K562 (cell line): ENCODE results near the gene RHBDL3. TPM values are rescaled to one million over a fixed set of nuclear protein-coding genes. Genes with fewer than 3 reads are reported as not detected.

ENCODE experiments used
- ATAC-seq: fragments of 200-7000 bp; cut with Tn5 transposase; 3 replicates; pipeline ENCODE4 v1.9.1; 2020; ENCODE audit warnings: moderate library complexity
- BruUV-seq: library from RNA; stranded (reverse); fragments of 400-500 nt; replicated peaks from 2 replicates; lab custom pipeline; 2021; lab: Mats Ljungman, UMichigan
- CTCF ChIA-PET: fragments of 300-600 bp; formaldehyde crosslinking; extraction: SDS; loops from one replicate; lab custom pipeline; 2021; ENCODE audit warnings: low intra/inter-chr PET ratio; lab: Yijun Ruan, JAX
- POLR2A ChIA-PET: fragments of 300-600, 350-650 bp; sonication (Branson Sonifier 250); formaldehyde crosslinking; extraction: SDS; loops from one replicate; lab custom pipeline; 2021; ENCODE audit warnings: antibody characterized with exemption, inconsistent platforms; lab: Yijun Ruan, JAX
- DNase-seq, 4 experiments: peaks; one replicate each; pipeline versions ENCODE4 v3.0.0 to v3.0.0-alpha.2; 2011 to 2018; ENCODE audit warnings: low spot score in 3 of 4, mixed read lengths in 3 of 4; ENCODE audit errors: extremely low read depth in 1 of 4
- FAIRE-seq: peaks from 2 replicates; lab custom pipeline; 2011; peaks lifted over from hg19 to GRCh38; lab: Jason Lieb, UNC
- H2AFZ ChIP-seq: 2 replicates; pipeline ENCODE4 v1.6.0; 2011; ENCODE audit warnings: low read depth, low read length, control low read depth, inconsistent platforms
- H3K27ac ChIP-seq: fragments of 200-600 bp; 3 replicates; pipeline ENCODE4 v1.8.0; 2011; ENCODE audit warnings: low read depth, mild to moderate bottlenecking, control low read depth, inconsistent platforms, low read length, moderate library complexity, mixed read lengths; ENCODE audit errors: extremely low read depth
- H3K27me3 ChIP-seq, 2 experiments: fragments of 300-600 bp in 1 of 2; 2 replicates in 1 of 2; 3 replicates in 1 of 2; pipeline versions ENCODE4 v1.6.0 to v1.8.0; 2011; ENCODE audit warnings: inconsistent platforms in 2 of 2, low read length in 2 of 2, mild to moderate bottlenecking in 1 of 2, mixed read lengths in 1 of 2, moderate library complexity in 1 of 2; ENCODE audit not compliant: control insufficient read depth in 2 of 2, insufficient read depth in 2 of 2
- H3K36me3 ChIP-seq: fragments of 300-600 bp; 3 replicates; pipeline ENCODE4 v1.8.0; 2011; ENCODE audit warnings: mild to moderate bottlenecking, low read length, inconsistent platforms; ENCODE audit not compliant: control insufficient read depth, insufficient read depth
- H3K4me1 ChIP-seq, 2 experiments: fragments of 200-600 bp in 1 of 2; replicated peaks in 1 of 2; 2 replicates in 1 of 2; 3 replicates in 1 of 2; pipeline versions ENCODE4 v1.5.1 to v1.8.0; 2011; ENCODE audit warnings: inconsistent platforms in 2 of 2, low read length in 2 of 2, mild to moderate bottlenecking in 1 of 2, mixed read lengths in 1 of 2, moderate library complexity in 1 of 2; ENCODE audit not compliant: control insufficient read depth in 2 of 2, insufficient read depth in 2 of 2
- H3K4me2 ChIP-seq: 2 replicates; pipeline ENCODE4 v1.6.1; 2011; ENCODE audit warnings: low read length, control low read depth, inconsistent platforms, mixed read lengths; ENCODE audit not compliant: insufficient read depth
- H3K4me3 ChIP-seq: fragments of 200-600 bp; sonication (generic), shearing (Covaris generic); 2 replicates; pipeline ENCODE4 v1.5.1; 2016; ENCODE audit warnings: control low read depth, inconsistent platforms
- H3K79me2 ChIP-seq: fragments of 200-600 bp; 3 replicates; pipeline ENCODE4 v1.8.0; 2011; ENCODE audit warnings: low read length, inconsistent platforms; ENCODE audit not compliant: control insufficient read depth, insufficient read depth
- H3K9ac ChIP-seq, 2 experiments: 2 replicates each; pipeline versions ENCODE4 v1.6.0 to v1.6.1; 2011; ENCODE audit warnings: low read depth in 2 of 2, low read length in 2 of 2, control low read depth in 1 of 2, inconsistent platforms in 1 of 2, mild to moderate bottlenecking in 1 of 2, mixed read lengths in 1 of 2; ENCODE audit not compliant: insufficient read depth in 1 of 2
- H3K9me1 ChIP-seq: one replicate; pipeline ENCODE4 v1.6.0; 2011; ENCODE audit warnings: inconsistent platforms, mild to moderate bottlenecking, low read length, moderate library complexity; ENCODE audit not compliant: control insufficient read depth, insufficient read depth
- H3K9me3 ChIP-seq: replicated peaks from 2 replicates; pipeline ENCODE4 v1.5.1; 2011; ENCODE audit warnings: low read depth, low read length, inconsistent platforms; ENCODE audit not compliant: control insufficient read depth, insufficient read depth
- H4K20me1 ChIP-seq: replicated peaks from 2 replicates; pipeline ENCODE4 v1.6.1; 2011; ENCODE audit warnings: low read length, inconsistent platforms, mixed read lengths; ENCODE audit not compliant: control insufficient read depth, insufficient read depth
- EZH2 ChIP-seq: IDR thresholded peaks from 2 replicates; pipeline ENCODE4 v1.6.1; 2012; ENCODE audit warnings: low read depth, mild to moderate bottlenecking, inconsistent platforms, low read length, borderline replicate concordance
- MAZ ChIP-seq, 2 experiments: fragments of 450-650 bp in 1 of 2; sonication (generic) in 1 of 2; formaldehyde crosslinking; IDR thresholded peaks in 1 of 2; conservative IDR thresholded peaks in 1 of 2; 2 replicates each; pipeline versions ENCODE4 v1.4.0 to v1.5.0; 2020; ENCODE audit warnings: mild to moderate bottlenecking in 1 of 2, missing genetic modification reagents in 1 of 2
- MEF2D ChIP-seq: conservative IDR thresholded peaks from 2 replicates; pipeline ENCODE4 v1.6.1; 2016; ENCODE audit warnings: low read depth, missing genetic modification characterization, missing compliant biosample characterization
- MLLT1 ChIP-seq, 2 experiments: fragments of 450-650 bp; IDR thresholded peaks; 2 replicates each; pipeline ENCODE4 v1.6.1; 2016
- NCOA4 ChIP-seq: fragments of 450-650 bp; IDR thresholded peaks from 2 replicates; pipeline ENCODE4 v1.6.1; 2018; ENCODE audit warnings: mild to moderate bottlenecking; ENCODE audit not compliant: partially characterized antibody
- PHF20 ChIP-seq: fragments of 450-650 bp; IDR thresholded peaks from 2 replicates; pipeline ENCODE4 v1.6.1; 2018; ENCODE audit not compliant: partially characterized antibody
- RREB1 ChIP-seq: fragments of 250-450 bp; sonication (Bioruptor Pico); IDR thresholded peaks from 2 replicates; pipeline ENCODE4 v1.4.0; 2020
- SP1 ChIP-seq: sonication (generic); formaldehyde crosslinking; IDR thresholded peaks from 2 replicates; pipeline ENCODE4 v1.8.1; 2022; ENCODE audit warnings: mild to moderate bottlenecking, missing genetic modification reagents
- SPI1 ChIP-seq: IDR thresholded peaks from 2 replicates; pipeline ENCODE4 v1.6.1; 2011; ENCODE audit warnings: low read depth, low read length, control low read depth, borderline replicate concordance
- TAF1 ChIP-seq: IDR thresholded peaks from 2 replicates; pipeline ENCODE4 v1.6.1; 2011; ENCODE audit warnings: mild to moderate bottlenecking, low read length, moderate library complexity; ENCODE audit not compliant: insufficient read depth, control insufficient read depth, severe bottlenecking; ENCODE audit errors: extremely low read depth
- ZBTB8A ChIP-seq: fragments of 450-650 bp; IDR thresholded peaks from 2 replicates; pipeline ENCODE4 v1.6.1; 2018; ENCODE audit warnings: mild to moderate bottlenecking, moderate library complexity; ENCODE audit not compliant: partially characterized antibody
- ZKSCAN8 ChIP-seq: fragments of 200-800 bp; sonication (Bioruptor generic); IDR thresholded peaks from 2 replicates; pipeline ENCODE4 v1.6.1; 2016; ENCODE audit warnings: missing genetic modification characterization, missing compliant biosample characterization
- ZNF561 ChIP-seq: fragments of 450-650 bp; formaldehyde crosslinking; conservative IDR thresholded peaks from 2 replicates; pipeline ENCODE4 v1.4.0; 2020; ENCODE audit warnings: mild to moderate bottlenecking, moderate library complexity
- ZSCAN29 ChIP-seq: fragments of 450-650 bp; IDR thresholded peaks from 2 replicates; pipeline ENCODE4 v1.6.1; 2017
- WGBS: fragments of 100-300 bp; shearing (Covaris generic); methylation state at CpG from one replicate; pipeline ENCODE4 v1.1.6; 2016; ENCODE audit warnings: low coverage, mixed read lengths; ENCODE audit not compliant: insufficient coverage; ENCODE audit errors: missing lambda C conversion rate; 5-methylcytosine and 5-hydroxymethylcytosine counted together
- in situ Hi-C: fragments of 300-500 bp; cut with MboI; formaldehyde crosslinking; loops from 4 replicates; pipeline ENCODE4 v1.15.0; 2018; ENCODE audit warnings: inconsistent platforms, mixed read lengths
- intact Hi-C: fragments of 100-400 bp; cut with micrococcal nuclease; formaldehyde crosslinking; loops from 2 replicates; pipeline ENCODE4 v1.14.2; 2022
- polyA plus RNA-seq, 8 experiments: library from polyadenylated mRNA; depleted of rRNA in 4 of 8; stranded (reverse) in 5 of 8; unstranded in 3 of 8; fragments of >200 nt; fragmentation: Nextera tagmentation in 2 of 8; fragmentation: Illumina TruSeq in 1 of 8; extraction: Ambion mirVana in 2 of 8; extraction: Trizol in 1 of 8; gene quantifications; 2 replicates each; pipeline versions ENCODE4 v1.2.1 to v1.2.3, GENCODE V29; 2011 to 2014; ENCODE audit warnings: inconsistent platforms in 1 of 8, missing spikeins in 1 of 8
- total RNA-seq, 7 experiments: library from RNA; depleted of rRNA in 6 of 7; stranded (reverse); fragments of >200 nt in 6 of 7; fragmentation: Illumina TruSeq in 2 of 7; extraction: Trizol in 2 of 7; gene quantifications; 2 replicates each; pipeline versions ENCODE4 v1.2.1 to v1.2.3, GENCODE V29; 2011 to 2021; ENCODE audit warnings: low replicate concordance in 1 of 7

Gene RHBDL3
- total and polyA plus RNA-seq, 9 of the 15 experiments (the other 6 are each of a cell fraction or from before 2014, with no cell fraction given), result 0.06 to 0.31 (median 0.09) TPM; not detected in 4

- TF ChIP-seq RREB1 (CRISPR knock-in tag) (no peak), SP1 (CRISPR knock-in tag) (no peak), NCOA4 (no peak), ZSCAN29 (no peak)
Observed at GRCh38 chr17:32235588-32235987, 30.0 kb upstream of the RHBDL3 start (continued).

GRCh38 chr17:32239456-32239855, 26.2 kb upstream of the RHBDL3 start:
- Histone ChIP-seq H3K9ac (no peak overlapping the region), H3K4me1 (no peaks in the 10 kb centered on the region; a peak in 1 of 5 replicates), H3K4me3 (no peak overlapping the region), H3K79me2 (no peaks in the 10 kb centered on the region), H3K9me3 (peaks cover 5% of the 10 kb centered on the region; the same call in 1 of the 2 replicates), H3K27me3 (no peaks in the 10 kb centered on the region), H3K36me3 (no peaks in the 10 kb centered on the region), H3K27ac (no peak overlapping the region), H2AFZ (no peak overlapping the region), H4K20me1 (no peaks in the 10 kb centered on the region), H3K9me1 (no peaks in the 10 kb centered on the region), H3K4me2 (no peak overlapping the region)
- BruUV-seq, result no TSS peak
- CTCF ChIA-PET, result no interaction called here
- WGBS, result 38% methylated on average over 2 of the region's 2 CpGs
- no peak for DNase-seq
- ATAC-seq, result no peak
- intact Hi-C loops (no loop called here), in situ Hi-C loops (no loop called here)
- POLR2A ChIA-PET, result no interaction called here
- FAIRE-seq, result no peak
- no peak for TF ChIP-seq TAF1
- no peak for TF ChIP-seq EZH2
- TF ChIP-seq MAZ (CRISPR knock-in tag; conservative IDR thresholded peaks at IDR 0.05 in 1 of 2, IDR thresholded peaks at IDR 0.05 in 1 of 2), result no peak
- no peak for TF ChIP-seq SPI1
- no peak for TF ChIP-seq MEF2D (tag)
- no peak for TF ChIP-seq ZBTB8A
- no peak for TF ChIP-seq ZKSCAN8 (CRISPR knock-in tag)
- TF ChIP-seq MLLT1 (IDR thresholded peaks at IDR 0.05), result no peak
- no peak for TF ChIP-seq PHF20
- TF ChIP-seq ZNF561, result no peak
